ENCODE measurements around the gene FN1.

GRCh38 chr2:215399067-215399716 lies 36.7 kb downstream of the FN1 start:
- TF ChIP-seq CTCF (IDR thresholded peaks at IDR 0.05) (no peak), POLR2A (IDR thresholded peaks at IDR 0.05) (no peak)
